GM15510 (cell line): Measurements from ENCODE around the gene MRPL38.

Source experiments
- POLR2A ChIP-seq: IDR thresholded peaks from 3 replicates; pipeline ENCODE4 v1.6.1; 2011; ENCODE audit warnings: borderline replicate concordance; ENCODE audit not compliant: insufficient read length; ENCODE audit errors: extremely low read depth

Gene MRPL38

GRCh38 chr17:75925103-75925502, 20.4 kb upstream of the MRPL38 start:
- no peak for TF ChIP-seq POLR2A

GRCh38 chr17:75922963-75923874, 18.5 kb upstream of the MRPL38 start:
- no peak for TF ChIP-seq POLR2A

DNA sequence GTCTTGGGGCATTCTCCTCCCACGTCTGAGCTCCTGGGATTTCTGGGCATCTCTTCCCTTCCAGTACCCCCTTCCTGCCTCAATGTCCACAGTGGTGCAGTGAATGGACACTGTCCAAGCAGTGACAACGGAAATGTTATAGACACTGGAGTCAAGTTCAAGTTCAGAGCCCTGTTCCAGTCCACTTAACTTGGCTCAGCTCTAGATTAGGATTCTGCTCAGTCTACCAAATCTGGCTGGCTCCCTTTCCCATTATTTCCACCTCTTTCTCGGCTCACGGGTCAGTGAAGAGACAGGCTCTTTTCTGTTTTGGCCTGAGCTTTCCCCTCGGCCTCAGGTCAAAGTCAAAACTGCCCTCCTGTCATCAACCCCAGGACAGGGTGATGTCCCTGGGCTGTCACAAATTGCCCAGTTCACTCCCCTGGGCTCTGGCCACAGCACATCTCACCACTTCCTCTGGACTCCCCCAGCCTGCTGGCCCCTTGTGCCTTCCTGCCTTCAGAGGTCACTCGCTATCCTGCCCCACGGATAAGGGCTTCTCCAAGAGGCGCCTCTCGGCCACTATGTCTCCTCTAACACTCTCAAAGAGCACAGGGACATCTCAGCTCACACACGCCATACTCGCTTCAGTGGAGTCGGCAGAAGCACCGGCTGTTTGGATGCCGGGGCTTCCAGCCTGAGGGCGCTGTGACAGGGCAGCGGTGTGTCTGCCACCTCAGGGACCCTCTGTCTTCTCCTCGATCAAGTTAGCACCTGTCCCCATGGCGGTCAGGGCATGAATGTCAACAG, 17.7 kb upstream of the MRPL38 start:
- TF ChIP-seq POLR2A = no peak

- TF ChIP-seq POLR2A = no peak
Observed at GRCh38 chr17:75921596-75921995, 16.9 kb upstream of the MRPL38 start.

GRCh38 chr17:75920045-75920560, 15.4 kb upstream of the MRPL38 start:
- TF ChIP-seq POLR2A = no peak

DNA sequence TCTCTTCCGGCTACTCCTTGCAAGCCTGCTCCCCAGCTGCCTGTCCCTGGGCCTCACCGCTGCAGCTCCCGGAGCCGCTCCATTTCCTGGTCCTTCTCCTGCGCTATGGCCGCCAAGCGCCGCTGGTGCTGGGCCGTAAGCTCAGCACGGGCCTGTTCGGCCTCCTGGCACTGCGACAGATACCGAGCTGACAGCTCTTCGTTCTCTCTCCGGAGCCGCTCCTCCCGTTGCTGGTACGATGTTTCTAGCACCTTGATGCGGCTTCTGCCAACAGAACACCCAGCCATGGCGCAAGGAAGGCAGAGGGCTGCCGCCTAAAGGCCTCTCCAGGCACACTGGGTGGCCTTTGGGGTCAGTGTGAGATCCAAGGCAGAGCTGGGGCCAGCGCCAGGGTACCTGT, 14.9 kb upstream of the MRPL38 start:
- TF ChIP-seq POLR2A = no peak

- TF ChIP-seq POLR2A = no peak
Observed at GRCh38 chr17:75917917-75918445, 13.3 kb upstream of the MRPL38 start.

DNA sequence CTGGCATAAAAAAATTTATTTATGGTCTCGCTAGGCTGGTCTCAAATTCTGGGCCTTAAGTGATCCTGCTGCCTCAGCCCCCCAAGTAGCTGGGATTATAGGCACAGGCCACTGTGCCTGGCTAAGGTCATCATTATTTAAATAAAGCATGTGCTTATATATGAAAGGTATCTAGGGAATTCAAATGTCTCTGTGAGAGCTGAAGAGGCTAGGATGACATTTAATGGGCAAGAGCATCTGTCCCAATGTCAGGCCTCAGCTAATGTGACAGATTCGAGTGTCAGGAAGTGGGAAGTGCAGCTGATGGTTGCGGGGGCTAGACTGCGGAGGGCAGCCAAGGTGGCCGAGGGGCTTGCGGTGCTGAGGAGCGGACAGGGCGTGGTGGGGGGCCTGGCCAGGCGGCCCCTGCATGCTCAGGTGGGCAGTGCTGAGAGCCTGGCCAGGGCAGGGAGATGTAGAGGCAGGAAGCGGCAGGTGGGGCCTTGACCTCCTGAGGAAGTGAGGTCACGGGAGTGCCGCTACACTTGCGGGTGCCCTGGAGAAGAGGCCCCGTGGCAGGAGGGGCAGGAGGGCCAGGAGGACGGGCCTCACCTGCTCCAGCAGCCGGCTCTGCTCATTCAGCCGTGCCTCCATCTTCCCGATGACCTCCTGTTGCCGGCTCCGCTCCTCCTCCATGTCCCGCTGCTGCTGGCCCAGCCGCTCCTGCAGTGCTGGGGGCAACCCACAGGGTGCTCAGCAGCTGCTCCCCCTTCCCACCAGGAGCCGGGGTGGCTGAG, 12.6 kb upstream of the MRPL38 start:
- no peak for TF ChIP-seq POLR2A

- TF ChIP-seq POLR2A = no peak
Observed at GRCh38 chr17:75915268-75915667, 10.6 kb upstream of the MRPL38 start.

- TF ChIP-seq POLR2A = no peak
Observed at GRCh38 chr17:75914643-75915267, 10.1 kb upstream of the MRPL38 start.

- TF ChIP-seq POLR2A = no peak
Observed at GRCh38 chr17:75913537-75914210, 9.0 kb upstream of the MRPL38 start.

GRCh38 chr17:75910699-75911098, 6.0 kb upstream of the MRPL38 start:
- TF ChIP-seq POLR2A = no peak

DNA sequence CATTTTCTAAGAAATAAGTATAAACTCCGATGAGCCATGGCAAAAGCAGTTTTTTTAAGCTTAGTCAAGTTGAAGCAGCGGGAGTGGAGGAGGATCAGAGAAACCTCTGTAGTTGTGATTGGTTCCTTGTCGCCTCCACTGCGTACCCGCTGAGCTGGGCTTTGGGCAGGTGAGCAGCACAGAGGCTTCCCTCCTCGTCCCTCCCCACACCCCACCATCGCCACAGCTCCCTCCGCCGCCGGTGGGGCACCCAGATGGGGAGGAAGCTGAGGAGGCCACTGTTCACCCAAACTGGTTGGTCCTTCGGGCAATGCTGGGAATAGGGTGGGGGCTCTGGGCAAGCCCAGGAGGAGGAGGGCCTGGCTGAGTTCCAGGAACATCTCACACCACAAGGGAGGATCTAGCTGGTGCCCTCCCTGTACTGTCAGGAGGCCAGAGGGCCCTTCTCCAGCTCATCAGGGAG, 5.2 kb upstream of the MRPL38 start:
- no peak for TF ChIP-seq POLR2A
